H1 (cell line): Measurements from ENCODE around the gene SGMS1. TPM values are rescaled to one million over a fixed set of nuclear protein-coding genes. Genes with fewer than 3 reads are reported as not detected.

Experiments used
- CTCF ChIA-PET: fragments of 300-600 bp; sonication (Branson Sonifier 250); formaldehyde crosslinking; loops from one replicate; lab custom pipeline; 2021; ENCODE audit not compliant: partially characterized antibody; lab: Charles Lee
- POLR2A ChIA-PET: fragments of 300-600 bp; sonication (Branson Sonifier 250); formaldehyde crosslinking; loops from one replicate; lab custom pipeline; 2021; ENCODE audit warnings: inconsistent platforms; ENCODE audit not compliant: partially characterized antibody; lab: Charles Lee
- DNase-seq, 2 experiments: peaks; one replicate each; pipeline versions ENCODE4 v3.0.0 to v3.0.0-alpha.2; 2010 to 2022; ENCODE audit warnings: low spot score in 2 of 2, low read depth in 1 of 2, mixed read lengths in 1 of 2
- FAIRE-seq: peaks from 2 replicates; lab custom pipeline; 2011; peaks lifted over from hg19 to GRCh38; lab: Jason Lieb, UNC
- H2AFZ ChIP-seq: 2 replicates; pipeline ENCODE4 v1.8.1; 2012; ENCODE audit warnings: low read length, inconsistent platforms
- H2AK5ac ChIP-seq: 2 replicates; pipeline ENCODE4 v1.6.1; 2013; ENCODE audit warnings: low read depth, low read length
- H2BK120ac ChIP-seq: replicated peaks from 2 replicates; pipeline ENCODE3; 2013; ENCODE audit warnings: low read depth, low read length, inconsistent platforms
- H2BK12ac ChIP-seq: 2 replicates; pipeline ENCODE4 v1.6.1; 2013; ENCODE audit warnings: low read depth, low read length
- H2BK15ac ChIP-seq: 2 replicates; pipeline ENCODE4 v1.6.1; 2013; ENCODE audit warnings: low read length
- H2BK20ac ChIP-seq: 2 replicates; pipeline ENCODE4 v1.6.1; 2013; ENCODE audit warnings: low read length
- H2BK5ac ChIP-seq: 2 replicates; pipeline ENCODE4 v1.6.1; 2013; ENCODE audit warnings: low read depth, low read length
- H3K14ac ChIP-seq: 2 replicates; pipeline ENCODE4 v1.6.1; 2013; ENCODE audit warnings: inconsistent platforms; ENCODE audit not compliant: insufficient read length
- H3K18ac ChIP-seq: 2 replicates; pipeline ENCODE4 v1.6.1; 2013; ENCODE audit warnings: low read length; ENCODE audit errors: extremely low read depth
- H3K23ac ChIP-seq: 2 replicates; pipeline ENCODE4 v1.6.1; 2013; ENCODE audit warnings: inconsistent platforms; ENCODE audit not compliant: insufficient read length
- H3K23me2 ChIP-seq: 2 replicates; pipeline ENCODE4 v1.6.1; 2013; ENCODE audit warnings: low read depth, low read length
- H3K27ac ChIP-seq: 2 replicates; pipeline ENCODE4 v1.6.1; 2011; ENCODE audit warnings: low read depth, low read length, inconsistent platforms
- H3K27me3 ChIP-seq, 4 experiments: replicated peaks in 1 of 4; 1 replicate in 1 of 4; 2 replicates in 3 of 4; pipeline versions ENCODE4 v1.6.1 to v1.8.1; 2011 to 2013; ENCODE audit warnings: low read length in 3 of 4, mild to moderate bottlenecking in 3 of 4, inconsistent platforms in 2 of 4, mixed read lengths in 2 of 4, moderate library complexity in 1 of 4; ENCODE audit not compliant: control insufficient read depth in 3 of 4, insufficient read depth in 3 of 4; ENCODE audit errors: extremely low read depth in 1 of 4
- H3K36me3 ChIP-seq, 4 experiments: 2 replicates each; pipeline versions ENCODE4 v1.6.1 to v1.8.1; 2011 to 2013; ENCODE audit warnings: mild to moderate bottlenecking in 4 of 4, low read length in 3 of 4, moderate library complexity in 2 of 4, control low read depth in 1 of 4, inconsistent platforms in 1 of 4; ENCODE audit not compliant: insufficient read depth in 4 of 4, control insufficient read depth in 2 of 4
- H3K4ac ChIP-seq: replicated peaks from 2 replicates; pipeline ENCODE3; 2013; ENCODE audit warnings: low read length, low read depth, mixed read lengths, inconsistent platforms; ENCODE audit not compliant: insufficient read length
- H3K4me1 ChIP-seq, 4 experiments: replicated peaks in 1 of 4; 1 replicate in 1 of 4; 2 replicates in 3 of 4; pipeline versions ENCODE4 v1.6.1 to v1.8.1; 2011 to 2013; ENCODE audit warnings: low read length in 3 of 4, inconsistent platforms in 2 of 4, mixed read lengths in 1 of 4; ENCODE audit not compliant: insufficient read depth in 4 of 4, control insufficient read depth in 3 of 4
- H3K4me2 ChIP-seq, 2 experiments: 2 replicates each; pipeline versions ENCODE4 v1.6.1 to v1.8.1; 2011 to 2013; ENCODE audit warnings: low read depth in 2 of 2, low read length in 2 of 2, control low read depth in 1 of 2, inconsistent platforms in 1 of 2, mild to moderate bottlenecking in 1 of 2; ENCODE audit not compliant: insufficient read depth in 1 of 2
- H3K4me3 ChIP-seq, 4 experiments: fragments of 200-600, 300-600 bp in 1 of 4; sonication (generic), shearing (Covaris generic), sonication (Bioruptor Twin) in 1 of 4; 2 replicates each; pipeline versions ENCODE4 v1.5.1 to v1.8.1; 2011 to 2016; ENCODE audit warnings: low read length in 4 of 4, low read depth in 3 of 4, control low read depth in 2 of 4, inconsistent platforms in 2 of 4, mild to moderate bottlenecking in 2 of 4, mixed read lengths in 1 of 4, moderate library complexity in 1 of 4; ENCODE audit not compliant: insufficient read depth in 2 of 4; ENCODE audit errors: extremely low read depth in 1 of 4
- H3K56ac ChIP-seq: replicated peaks from 2 replicates; pipeline ENCODE3; 2013; ENCODE audit warnings: low read depth, mild to moderate bottlenecking, mixed read lengths, low read length, inconsistent platforms; ENCODE audit not compliant: insufficient read length
- H3K79me1 ChIP-seq: 2 replicates; pipeline ENCODE4 v1.6.1; 2013; ENCODE audit warnings: low read depth, low read length, control low read depth
- H3K79me2 ChIP-seq, 2 experiments: 2 replicates each; pipeline versions ENCODE4 v1.6.1 to v1.8.1; 2012 to 2013; ENCODE audit warnings: low read length in 2 of 2, mild to moderate bottlenecking in 2 of 2, inconsistent platforms in 1 of 2; ENCODE audit not compliant: insufficient read depth in 2 of 2, control insufficient read depth in 1 of 2
- H3K9ac ChIP-seq, 4 experiments: replicated peaks in 1 of 4; 1 replicate in 1 of 4; 2 replicates in 3 of 4; pipeline versions ENCODE4 v1.6.1 to v1.8.1; 2011 to 2013; ENCODE audit warnings: low read depth in 3 of 4, low read length in 3 of 4, control low read depth in 2 of 4, mild to moderate bottlenecking in 2 of 4, moderate library complexity in 2 of 4, inconsistent platforms in 1 of 4; ENCODE audit errors: extremely low read depth in 1 of 4
- H3K9me3 ChIP-seq, 2 experiments: 2 replicates each; pipeline versions ENCODE4 v1.6.1 to v1.8.1; 2012 to 2013; ENCODE audit warnings: mild to moderate bottlenecking in 2 of 2, moderate library complexity in 2 of 2, control low read depth in 1 of 2, inconsistent platforms in 1 of 2, low read depth in 1 of 2, low read length in 1 of 2, mixed read lengths in 1 of 2; ENCODE audit not compliant: insufficient read depth in 2 of 2
- H4K20me1 ChIP-seq, 2 experiments: replicated peaks in 1 of 2; 2 replicates each; pipeline versions ENCODE3 to v1.8.1; 2011 to 2013; ENCODE audit warnings: inconsistent platforms in 2 of 2, low read length in 2 of 2, mild to moderate bottlenecking in 1 of 2; ENCODE audit not compliant: insufficient read depth in 2 of 2, control insufficient read depth in 1 of 2
- H4K5ac ChIP-seq: 2 replicates; pipeline ENCODE4 v1.6.1; 2013; ENCODE audit warnings: low read length, low read depth, mixed read lengths, inconsistent platforms; ENCODE audit not compliant: insufficient read length
- H4K8ac ChIP-seq: 2 replicates; pipeline ENCODE4 v1.8.0; 2013; ENCODE audit warnings: mild to moderate bottlenecking, moderate library complexity, low read length, inconsistent platforms; ENCODE audit not compliant: insufficient read depth; ENCODE audit errors: extremely low read depth
- H4K91ac ChIP-seq: replicated peaks from 2 replicates; pipeline ENCODE3; 2013; ENCODE audit warnings: low read length, mixed read lengths, inconsistent platforms; ENCODE audit not compliant: insufficient read length
- ATF2 ChIP-seq: IDR thresholded peaks from 2 replicates; pipeline ENCODE4 v1.6.1; 2012; ENCODE audit warnings: low read length, inconsistent platforms
- CBX8 ChIP-seq: fragments of 300-800, 300-1000 bp; sonication (generic); IDR thresholded peaks from 2 replicates; pipeline ENCODE4 v1.7.1; 2016; ENCODE audit warnings: low read depth, low read length, borderline replicate concordance
- CHD1 ChIP-seq: IDR thresholded peaks from 2 replicates; pipeline ENCODE4 v1.6.1; 2012; ENCODE audit warnings: low read depth, low read length, improper control_type of control experiment
- E2F6 ChIP-seq: IDR thresholded peaks from 2 replicates; pipeline ENCODE4 v1.6.1; 2012; ENCODE audit warnings: inconsistent platforms
- EZH2 ChIP-seq: fragments of 200-600 bp; sonication (generic); IDR thresholded peaks from 2 replicates; pipeline ENCODE4 v1.7.1; 2012; ENCODE audit warnings: low read depth, mild to moderate bottlenecking, moderate library complexity, low read length, inconsistent platforms; ENCODE audit not compliant: severe bottlenecking
- NRF1 ChIP-seq: IDR thresholded peaks from 2 replicates; pipeline ENCODE4 v1.6.1; 2011; ENCODE audit warnings: mild to moderate bottlenecking, low read depth, low read length, improper control_type of control experiment
- SAP30 ChIP-seq: fragments of 300-600 bp; sonication (generic); IDR thresholded peaks from 2 replicates; pipeline ENCODE4 v1.7.1; 2012; ENCODE audit warnings: low read length, moderate library complexity, mild to moderate bottlenecking, inconsistent platforms; ENCODE audit not compliant: insufficient read depth, insufficient replicate concordance
- SP2 ChIP-seq: IDR thresholded peaks from 2 replicates; pipeline ENCODE4 v1.6.1; 2012; ENCODE audit warnings: mild to moderate bottlenecking, low read length, inconsistent platforms
- TAF1 ChIP-seq: IDR thresholded peaks from 2 replicates; pipeline ENCODE4 v1.6.1; 2011; ENCODE audit warnings: mild to moderate bottlenecking, low read depth, low read length
- TBP ChIP-seq: IDR thresholded peaks from 2 replicates; pipeline ENCODE4 v1.6.1; 2011; ENCODE audit warnings: low read depth, low read length, improper control_type of control experiment
- ZNF274 ChIP-seq: IDR thresholded peaks from 2 replicates; pipeline ENCODE4 v1.7.0; 2012; ENCODE audit warnings: low read length, borderline replicate concordance; ENCODE audit errors: extremely low read depth
- WGBS, 2 experiments: shearing (Covaris generic) in 1 of 2; methylation state at CpG; one replicate each; pipeline versions ENCODE4 v1.1.6 to v1.1.7; 2013 to 2015; ENCODE audit warnings: low lambda C conversion rate in 2 of 2, mixed read lengths in 2 of 2, inconsistent platforms in 1 of 2, low coverage in 1 of 2, missing lambda C conversion rate in 1 of 2; ENCODE audit not compliant: insufficient replicate concordance in 2 of 2, insufficient coverage in 1 of 2, insufficient read length in 1 of 2; ENCODE audit errors: extremely low coverage in 1 of 2, missing lambda C conversion rate in 1 of 2; 5-methylcytosine and 5-hydroxymethylcytosine counted together
- polyA plus RNA-seq, 7 experiments: library from polyadenylated mRNA; depleted of rRNA in 3 of 7; stranded (reverse) in 5 of 7; unstranded in 2 of 7; fragments of >200 nt in 5 of 7; fragments of 200-250 nt in 2 of 7; gene quantifications; 1 replicate in 5 of 7; 2 replicates in 1 of 7; 4 replicates in 1 of 7; pipeline versions ENCODE4 v1.2.1 to v1.2.3, GENCODE V29; 2011 to 2013; ENCODE audit warnings: missing spikeins in 2 of 7, mixed read lengths in 2 of 7
- total RNA-seq: library from RNA; stranded (reverse); fragmentation: NEBNext Ultra II Directional; extraction: Animal tissue kit (Norgen Biotek cat#: 25700); gene quantifications from 2 replicates; pipeline ENCODE4 v1.2.1, GENCODE V29; 2021

The SGMS1 gene
- total and polyA plus RNA-seq, 2 of the 8 experiments (the other 6 are each of a cell fraction or from before 2014, with no cell fraction given), result 6.0 to 15.6 TPM

GRCh38 chr10:50373821-50374501 lies 249.8 kb downstream of the SGMS1 start:
- peaks cover 0 to 2% of the 10 kb centered on the region in 2 experiments for H4K20me1 ChIP-seq
- H3K56ac ChIP-seq, result no peak overlapping the region
- H3K23ac ChIP-seq, result no peak overlapping the region
- DNase-seq (no peak), FAIRE-seq (no peak)
- H3K4me2 ChIP-seq, result no peak overlapping the region
- H2BK12ac ChIP-seq, result no peak overlapping the region
- H2BK120ac ChIP-seq, result no peak overlapping the region
- POLR2A ChIA-PET, result no interaction called here
- no peak overlapping the region for H3K18ac ChIP-seq
- H3K79me2 ChIP-seq, result no peaks in the 10 kb centered on the region
- H3K36me3 ChIP-seq, result no peaks in the 10 kb centered on the region
- H2BK20ac ChIP-seq, result no peak overlapping the region
- CTCF ChIA-PET, result interaction anchor here (1.1 to 1.4 kb wide), 3 partner anchors 11 to 53 kb away, joined by 3 to 6 read pairs (median 5); no protein-coding TSS in a partner anchor
- H3K14ac ChIP-seq, result no peak overlapping the region
- no peaks in the 10 kb centered on the region for H3K27me3 ChIP-seq
- H4K8ac ChIP-seq, result no peak overlapping the region
- TF ChIP-seq E2F6 (no peak), TBP (no peak), ATF2 (no peak), TAF1 (no peak), ZNF274 (no peak), CHD1 (no peak), NRF1 (no peak), CBX8 (no peak), EZH2 (no peak), SP2 (no peak), SAP30 (no peak)
- H2BK15ac ChIP-seq, result no peak overlapping the region
- H3K23me2 ChIP-seq, result no peaks in the 10 kb centered on the region
- H3K27ac ChIP-seq, result no peak overlapping the region
- H4K5ac ChIP-seq, result no peak overlapping the region
- H2AFZ ChIP-seq, result no peak overlapping the region
- H3K9me3 ChIP-seq, result peaks cover 0 to 3% of the 10 kb centered on the region in 2 experiments; a peak in 1 of 4 replicates
- H3K4me1 ChIP-seq, result no peaks in the 10 kb centered on the region
- H2BK5ac ChIP-seq, result no peak overlapping the region
- H3K4ac ChIP-seq, result no peak overlapping the region
- no peaks in the 10 kb centered on the region for H3K79me1 ChIP-seq
- H3K9ac ChIP-seq, result no peak overlapping the region
- no peak overlapping the region for H4K91ac ChIP-seq
- H3K4me3 ChIP-seq, result no peak overlapping the region
- H2AK5ac ChIP-seq, result no peak overlapping the region
- WGBS, 2 experiments, result 68% methylated on average over 1 of the region's 1 CpG; no CpG with 5 or more reads in 1 of the 2 experiments
